ENCODE measurements around the gene BZW1.

GRCh38 chr2:200778038-200778437 lies 33.7 kb upstream of the BZW1 start:
- TF ChIP-seq EZH2 (IDR thresholded peaks at IDR 0.05; ENCODE audit: low read depth) (no peak), CTCF (conservative IDR thresholded peaks at IDR 0.05) (no peak)
